Panc1 (cell line): Measurements from ENCODE around the gene STPG3. TPM values are rescaled to one million over a fixed set of nuclear protein-coding genes. Genes with fewer than 3 reads are reported as not detected.

Experiments used
- ATAC-seq: fragments of 200-7000 bp; cut with Tn5 transposase; 2 replicates; pipeline ENCODE4 v1.9.1; 2020; ENCODE audit warnings: mild to moderate bottlenecking, moderate library complexity
- Bru-seq: library from RNA; stranded (reverse); fragments of 400-500 nt; gene quantifications from one replicate; lab custom pipeline; 2021; lab: Mats Ljungman, UMichigan
- BruChase-seq, 2 experiments: library from RNA; stranded (reverse); fragments of 400-500 nt; gene quantifications; one replicate each; lab custom pipeline; 2021; lab: Mats Ljungman, UMichigan
- BruUV-seq: library from RNA; stranded (reverse); fragments of 400-500 nt; replicated peaks from 2 replicates; lab custom pipeline; 2021; lab: Mats Ljungman, UMichigan
- CTCF ChIA-PET: fragments of 300-600 bp; sonication (Branson Sonifier 250); formaldehyde crosslinking; loops from one replicate; lab custom pipeline; 2022; ENCODE audit warnings: antibody characterized with exemption; lab: Charles Lee
- POLR2A ChIA-PET: fragments of 300-600 bp; sonication (Branson Sonifier 250); formaldehyde crosslinking; loops from one replicate; lab custom pipeline; 2022; ENCODE audit warnings: antibody characterized with exemption; lab: Charles Lee
- DNase-seq: peaks from one replicate; pipeline ENCODE4 v3.0.0-alpha.2; 2010; ENCODE audit warnings: low read depth, low spot score
- H3K27ac ChIP-seq: 2 replicates; pipeline ENCODE4 v1.5.1; 2011; ENCODE audit warnings: mild to moderate bottlenecking, low read length, inconsistent platforms
- H3K27me3 ChIP-seq: fragments of 200-500 bp; sonication (Bioruptor generic); 2 replicates; pipeline ENCODE4 v1.6.0; 2014; ENCODE audit warnings: low read length, inconsistent platforms; ENCODE audit not compliant: control insufficient read depth, insufficient read depth
- H3K36me3 ChIP-seq: fragments of 200-500 bp; sonication (Bioruptor generic); 2 replicates; pipeline ENCODE4 v1.5.1; 2014; ENCODE audit warnings: inconsistent platforms, mild to moderate bottlenecking, low read length, moderate library complexity; ENCODE audit not compliant: control insufficient read depth, insufficient read depth
- H3K4me1 ChIP-seq: 2 replicates; pipeline ENCODE4 v1.5.1; 2011; ENCODE audit warnings: inconsistent platforms, mild to moderate bottlenecking, low read length, moderate library complexity; ENCODE audit not compliant: control insufficient read depth, insufficient read depth
- H3K4me3 ChIP-seq, 2 experiments: 2 replicates each; pipeline ENCODE4 v1.5.1; 2011 to 2012; ENCODE audit warnings: low read depth in 2 of 2, low read length in 2 of 2, mild to moderate bottlenecking in 2 of 2, inconsistent platforms in 1 of 2, moderate library complexity in 1 of 2
- H3K9me3 ChIP-seq: fragments of 200-500 bp; sonication (Bioruptor generic); 2 replicates; pipeline ENCODE4 v1.5.1; 2014; ENCODE audit warnings: low read depth, mild to moderate bottlenecking, inconsistent platforms, low read length, moderate library complexity; ENCODE audit not compliant: control insufficient read depth, insufficient read depth
- CTCF ChIP-seq: fragments of 450-650 bp; IDR thresholded peaks from 2 replicates; pipeline ENCODE4 v1.5.1; 2017; ENCODE audit warnings: mild to moderate bottlenecking
- POLR2AphosphoS5 ChIP-seq: IDR thresholded peaks from 2 replicates; pipeline ENCODE4 v1.6.1; 2012; ENCODE audit warnings: mild to moderate bottlenecking, low read depth, low read length, moderate library complexity
- REST ChIP-seq, 2 experiments: IDR thresholded peaks; 2 replicates each; pipeline ENCODE4 v1.6.1; 2011 to 2012; ENCODE audit warnings: low read depth in 2 of 2, control low read depth in 1 of 2, low read length in 1 of 2, mild to moderate bottlenecking in 1 of 2, moderate library complexity in 1 of 2; ENCODE audit not compliant: insufficient read depth in 1 of 2
- SIN3A ChIP-seq: IDR thresholded peaks from 2 replicates; pipeline ENCODE4 v1.6.1; 2012; ENCODE audit warnings: low read depth, mild to moderate bottlenecking, low read length, moderate library complexity, borderline replicate concordance; ENCODE audit not compliant: insufficient read depth
- in situ Hi-C: cut with HindIII; loops from 2 replicates; pipeline ENCODE4 v1.10.0; 2016; ENCODE audit warnings: low sequenced_read_pairs, low pct_unique_long_range_greater_than_20kb
- intact Hi-C: fragments of 100-400 bp; cut with micrococcal nuclease; formaldehyde crosslinking; loops from one replicate; pipeline ENCODE4 v1.10.0; 2022; ENCODE audit not compliant: unreplicated experiment
- long read RNA-seq: library from polyadenylated mRNA; unstranded; transcript quantifications from one replicate; pipeline ENCODE4 v2.0.0, GENCODE V29; 2021; ENCODE audit not compliant: unreplicated experiment
- polyA plus RNA-seq: library from polyadenylated mRNA; unstranded; fragments of >200 nt; gene quantifications from one replicate; pipeline ENCODE4 v1.2.1, GENCODE V29; 2012; ENCODE audit warnings: missing spikeins; ENCODE audit not compliant: insufficient read length
- total RNA-seq: library from RNA; stranded (reverse); gene quantifications from one replicate; pipeline ENCODE4 v1.2.1, GENCODE V29; 2021; ENCODE audit not compliant: unreplicated experiment

Gene STPG3
- total RNA-seq (0.26 TPM), Bru-seq, nascent RNA (not detected), BruChase-seq, experiment 1, labeled RNA remaining after a 2-hour chase (percentile 21 among the genes with signal in this experiment), BruChase-seq, experiment 2, labeled RNA remaining after a 6-hour chase (percentile 18 among the genes with signal in this experiment)
- 0.28 TPM for polyA plus RNA-seq
- long read RNA-seq = 0 reads

- ChIA-PET POLR2A (no interaction called here), CTCF (interaction anchor here (1.0 kb wide), 1 partner anchor 15 kb away, joined by 3 read pairs; no protein-coding TSS in a partner anchor)
- ATAC-seq (no peak), DNase-seq (no peak)
- H3K36me3 ChIP-seq = no peaks in the 10 kb centered on the region; the same call in 1 of the 2 replicates
- no TSS peak for BruUV-seq
- no peaks in the 10 kb centered on the region for H3K27me3 ChIP-seq
- TF ChIP-seq REST (IDR thresholded peaks at IDR 0.05; ENCODE audit: insufficient read depth in 1 of 2, low read depth in 2 of 2, low read length in 1 of 2) (no peak), CTCF (no peak), POLR2AphosphoS5 (no peak)
- in situ Hi-C loops (no loop called here), intact Hi-C loops (no loop called here)
- no peaks in the 10 kb centered on the region for H3K9me3 ChIP-seq
- H3K4me1 ChIP-seq = peaks cover 11% of the 10 kb centered on the region
- H3K27ac ChIP-seq = no peak within 1 kb of the TSS
- no peak within 1 kb of the TSS for H3K4me3 ChIP-seq
These were observed at the start of gene STPG3 for GRCh38 chr9:137251194-137251461. Gene STPG3, plus strand, starts transcription at chr9:137251286. Its CDS starts 1 bp downstream, at chr9:137251287.

- Histone ChIP-seq H3K27ac (no peak overlapping the region), H3K36me3 (peaks cover 2% of the 10 kb centered on the region; the same call in 1 of the 2 replicates), H3K9me3 (no peaks in the 10 kb centered on the region), H3K4me3 (no peak overlapping the region), H3K4me1 (peaks cover 27% of the 10 kb centered on the region), H3K27me3 (no peaks in the 10 kb centered on the region)
- POLR2A ChIA-PET = no interaction called here
- no peak for DNase-seq
- TF ChIP-seq SIN3A (no peak), CTCF (no peak), REST (IDR thresholded peaks at IDR 0.05; ENCODE audit: insufficient read depth in 1 of 2, low read depth in 2 of 2, low read length in 1 of 2) (no peak)
- BruUV-seq = no TSS peak
- intact Hi-C loops = no loop called here
- no peak for ATAC-seq
- CTCF ChIA-PET = interaction anchor here (0.6 to 1.0 kb wide), 3 partner anchors 14 to 871 kb away, joined by 3 to 20 read pairs (median 8); no protein-coding TSS in a partner anchor
- in situ Hi-C loops = no loop called here
These were observed 48.1 kb upstream of the STPG3 start for GRCh38 chr9:137202966-137203365.
